Ammon's horn (tissue), 1 donor: ENCODE data around the gene SNX13.

Experiments
- DNase-seq: peaks from one replicate; pipeline ENCODE4 v3.0.0-alpha.2; 2016; ENCODE audit warnings: low spot score

SNX13 gene

GRCh38 chr7:17947620-17948019 lies 7.3 kb upstream of the SNX13 start:
- peak; percentile 51 for DNase-seq

- DNase-seq, result no peak
These were observed 6.3 kb upstream of the SNX13 start for GRCh38 chr7:17946591-17946990.

GRCh38 chr7:17944720-17945119 lies 4.4 kb upstream of the SNX13 start:
- DNase-seq, result no peak

GRCh38 chr7:17943006-17943405 lies 2.7 kb upstream of the SNX13 start:
- DNase-seq, result no peak

- DNase-seq, result no peak
These were observed 1.9 kb upstream of the SNX13 start for GRCh38 chr7:17942231-17942630.

- DNase-seq, result peak; percentile 23
These were observed 697 bp upstream of the SNX13 start for GRCh38 chr7:17940951-17941431.

- peak; percentile 67 for DNase-seq
These were observed 540 bp downstream of the SNX13 start for GRCh38 chr7:17939606-17940301.

GRCh38 chr7:17939211-17939605 lies 1.1 kb downstream of the SNX13 start:
- peak; percentile 17 for DNase-seq

GRCh38 chr7:17937506-17938120 lies 2.7 kb downstream of the SNX13 start:
- no peak for DNase-seq

GRCh38 chr7:17936321-17936720 lies 4.0 kb downstream of the SNX13 start:
- no peak for DNase-seq

- no peak for DNase-seq
These were observed 5.6 kb downstream of the SNX13 start for GRCh38 chr7:17934612-17935240.

- no peak for DNase-seq
These were observed 6.2 kb downstream of the SNX13 start for GRCh38 chr7:17934094-17934493.

GRCh38 chr7:17932770-17933169 lies 7.5 kb downstream of the SNX13 start:
- DNase-seq, result no peak

GRCh38 chr7:17931069-17931468 lies 9.2 kb downstream of the SNX13 start:
- no peak for DNase-seq

- DNase-seq, result no peak
These were observed 9.7 kb downstream of the SNX13 start for GRCh38 chr7:17930546-17930945.

- DNase-seq, result no peak
These were observed 10.5 kb downstream of the SNX13 start for GRCh38 chr7:17929647-17930395.

GRCh38 chr7:17928055-17928454 lies 12.2 kb downstream of the SNX13 start:
- DNase-seq, result no peak

GRCh38 chr7:17921857-17922416 lies 18.4 kb downstream of the SNX13 start:
- DNase-seq, result no peak

- no peak for DNase-seq
These were observed 22.5 kb downstream of the SNX13 start for GRCh38 chr7:17917842-17918241.

GRCh38 chr7:17916786-17917185 lies 23.5 kb downstream of the SNX13 start:
- DNase-seq, result no peak

GRCh38 chr7:17915796-17916195 lies 24.5 kb downstream of the SNX13 start:
- no peak for DNase-seq

GRCh38 chr7:17915168-17915567 lies 25.1 kb downstream of the SNX13 start:
- DNase-seq, result no peak
